DND-41 (cell line): ENCODE data around the gene MCFD2.

Source experiments
- EZH2 ChIP-seq: IDR thresholded peaks from 3 replicates; pipeline ENCODE4 v1.6.1; 2012; ENCODE audit warnings: borderline replicate concordance, low read depth, mild to moderate bottlenecking, moderate library complexity, low read length, inconsistent platforms; ENCODE audit not compliant: severe bottlenecking
- TF ChIP-seq, protein P1 (sequence below): IDR thresholded peaks from 2 replicates; pipeline ENCODE4 v1.5.1; 2012; ENCODE audit warnings: borderline replicate concordance, low read length, moderate library complexity, mild to moderate bottlenecking; ENCODE audit not compliant: poor library complexity, severe bottlenecking; ENCODE audit errors: extremely low read depth

DNA sequence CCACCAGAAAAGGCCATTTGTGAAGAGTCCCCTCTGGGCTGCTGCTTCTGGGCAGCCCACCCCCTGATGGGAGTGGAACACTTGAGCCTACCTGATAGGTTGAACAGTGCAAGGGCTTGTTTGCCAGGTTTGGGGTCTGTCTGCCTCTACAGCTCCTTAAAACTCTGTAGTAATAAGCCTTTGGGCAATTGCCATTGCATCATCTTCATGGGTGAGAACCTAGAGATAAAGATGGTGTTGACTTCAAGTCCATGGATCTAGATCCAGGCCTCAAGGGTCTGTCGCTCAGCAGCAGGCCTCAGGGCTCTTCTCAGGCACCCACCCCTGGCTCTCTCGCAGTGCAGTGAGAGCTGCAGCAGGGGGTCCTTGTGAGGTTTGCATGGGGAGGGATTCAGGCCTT, 47.1 kb upstream of the MCFD2 start:
- TF ChIP-seq, protein P1, sequence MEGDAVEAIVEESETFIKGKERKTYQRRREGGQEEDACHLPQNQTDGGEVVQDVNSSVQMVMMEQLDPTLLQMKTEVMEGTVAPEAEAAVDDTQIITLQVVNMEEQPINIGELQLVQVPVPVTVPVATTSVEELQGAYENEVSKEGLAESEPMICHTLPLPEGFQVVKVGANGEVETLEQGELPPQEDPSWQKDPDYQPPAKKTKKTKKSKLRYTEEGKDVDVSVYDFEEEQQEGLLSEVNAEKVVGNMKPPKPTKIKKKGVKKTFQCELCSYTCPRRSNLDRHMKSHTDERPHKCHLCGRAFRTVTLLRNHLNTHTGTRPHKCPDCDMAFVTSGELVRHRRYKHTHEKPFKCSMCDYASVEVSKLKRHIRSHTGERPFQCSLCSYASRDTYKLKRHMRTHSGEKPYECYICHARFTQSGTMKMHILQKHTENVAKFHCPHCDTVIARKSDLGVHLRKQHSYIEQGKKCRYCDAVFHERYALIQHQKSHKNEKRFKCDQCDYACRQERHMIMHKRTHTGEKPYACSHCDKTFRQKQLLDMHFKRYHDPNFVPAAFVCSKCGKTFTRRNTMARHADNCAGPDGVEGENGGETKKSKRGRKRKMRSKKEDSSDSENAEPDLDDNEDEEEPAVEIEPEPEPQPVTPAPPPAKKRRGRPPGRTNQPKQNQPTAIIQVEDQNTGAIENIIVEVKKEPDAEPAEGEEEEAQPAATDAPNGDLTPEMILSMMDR: no peak
- TF ChIP-seq EZH2: no peak
